PC-3 (cell line): Measurements from ENCODE around the gene CSNK1G1.

Experiments
- CTCF ChIP-seq: fragments of 300-600 bp; sonication (generic); conservative IDR thresholded peaks from 2 replicates; pipeline ENCODE4 v1.5.1; 2017; ENCODE audit warnings: antibody characterized with exemption, low read depth, mild to moderate bottlenecking, low read length
- EZH2 ChIP-seq: fragments of 300-600 bp; sonication (generic); IDR thresholded peaks from one replicate; pipeline ENCODE4 v1.6.1; 2017; ENCODE audit warnings: antibody characterized with exemption, mild to moderate bottlenecking, low read length; ENCODE audit not compliant: unreplicated experiment

- TF ChIP-seq CTCF = no peak
- TF ChIP-seq EZH2 = no peak
Observed at GRCh38 chr15:64236156-64236894, 119.6 kb downstream of the CSNK1G1 start.
